Measurements from ENCODE around the gene SDK1.

SDK1 gene

DNA sequence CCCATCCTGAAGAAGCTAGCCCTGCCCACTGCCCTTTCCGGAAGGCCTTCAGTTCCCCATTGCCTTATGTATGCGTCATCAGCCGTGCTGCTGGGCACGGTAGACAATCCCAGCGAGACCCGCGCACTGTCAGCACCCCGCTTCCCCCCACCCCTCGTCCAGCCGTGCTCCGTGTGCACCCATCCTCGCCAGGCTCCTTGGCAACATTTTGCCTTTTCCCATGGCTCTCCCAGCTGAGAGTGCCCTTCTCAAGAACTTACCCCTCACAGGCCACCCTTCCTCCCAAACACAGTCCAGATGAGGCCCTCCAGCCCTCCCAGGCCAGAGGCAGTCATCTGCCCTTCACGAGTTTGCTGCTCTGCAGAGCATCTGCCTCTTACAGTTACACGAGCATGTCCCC lies 747.3 kb downstream of the SDK1 start:
- no peak for DNase-seq (ENCODE audit: low read depth in 2 of 2)

DNA sequence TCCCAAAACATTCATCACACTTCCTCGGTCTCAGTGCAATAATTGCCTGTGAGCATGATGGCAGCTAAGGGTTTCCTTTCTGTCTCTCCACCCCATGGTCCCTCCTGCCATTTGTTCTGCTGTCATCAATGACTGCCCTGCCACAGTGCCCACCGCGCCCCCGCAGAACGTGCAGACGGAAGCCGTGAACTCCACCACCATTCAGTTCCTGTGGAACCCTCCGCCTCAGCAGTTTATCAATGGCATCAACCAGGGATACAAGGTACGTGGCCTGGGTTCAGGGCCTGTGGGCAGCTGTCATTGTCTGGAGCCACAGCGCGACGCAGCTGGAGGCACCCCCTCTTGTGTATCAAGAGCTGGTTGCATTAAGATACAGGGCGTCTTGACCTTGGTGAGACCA lies 748.1 kb downstream of the SDK1 start:
- no peak for DNase-seq (ENCODE audit: low read depth in 2 of 2)

DNA sequence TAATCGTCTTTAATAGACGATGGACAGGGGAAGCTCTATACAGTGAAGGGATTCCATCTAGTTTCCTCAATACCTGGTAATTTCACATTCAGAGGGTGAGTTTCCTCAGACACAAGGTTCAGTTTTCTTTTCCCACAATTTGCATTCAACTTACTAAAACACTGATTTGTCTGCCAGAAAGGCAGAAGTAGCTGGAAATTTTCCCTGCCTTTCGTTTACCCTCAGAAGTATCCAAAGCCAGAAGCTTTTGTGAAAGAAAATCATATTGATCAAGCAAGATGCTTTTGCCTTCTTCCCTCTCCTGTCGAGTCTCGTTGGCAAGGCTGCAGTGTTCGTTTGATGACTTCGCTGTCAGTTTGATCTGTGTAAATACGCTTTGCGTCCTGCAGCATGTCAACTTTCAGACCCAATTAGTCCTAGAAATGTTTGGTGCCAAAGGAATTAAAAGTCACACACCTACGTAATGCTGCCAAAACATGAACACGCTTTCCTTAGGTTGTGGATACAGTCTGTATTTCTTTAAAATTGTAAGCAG lies 749.1 kb downstream of the SDK1 start:
- no peak for DNase-seq (ENCODE audit: low read depth in 2 of 2)

DNA sequence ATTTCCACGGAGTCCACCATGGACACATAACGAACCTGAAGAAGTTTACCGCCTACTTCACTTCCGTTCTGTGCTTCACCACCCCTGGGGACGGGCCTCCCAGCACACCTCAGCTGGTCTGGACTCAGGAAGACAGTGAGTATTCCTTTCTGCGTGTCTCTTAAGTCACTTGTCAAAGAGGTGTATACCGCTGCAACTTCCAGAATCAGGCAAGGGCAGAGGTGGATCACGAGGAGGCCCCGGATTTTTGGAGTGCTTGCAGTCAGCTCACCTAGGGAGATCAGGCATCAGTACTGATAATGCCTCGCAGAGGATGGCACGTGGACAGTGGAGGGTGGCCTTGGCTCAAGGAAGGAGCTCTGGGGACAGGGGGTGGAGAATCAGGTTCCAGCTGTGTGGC lies 750.6 kb downstream of the SDK1 start:
- no peak for DNase-seq (ENCODE audit: low read depth in 2 of 2)

DNA sequence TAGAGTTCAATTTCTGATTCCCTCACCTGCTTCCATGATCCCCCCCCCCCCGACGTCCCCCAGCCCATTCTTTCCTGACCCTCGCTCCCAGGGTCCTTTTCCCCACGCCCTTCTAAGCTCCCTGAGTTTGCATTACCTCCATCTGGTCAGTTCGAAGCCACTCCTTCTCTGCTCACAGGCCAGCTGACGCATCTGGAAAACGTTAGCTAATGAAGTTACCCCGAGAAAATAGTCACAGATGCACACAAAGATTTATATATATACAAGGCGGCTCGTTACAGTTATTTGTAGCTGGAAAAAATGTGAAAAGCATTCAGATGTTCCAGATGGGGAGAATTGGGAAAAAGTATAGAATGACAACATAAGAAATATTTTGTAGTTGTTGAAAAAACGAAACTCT lies 751.1 kb downstream of the SDK1 start:
- no peak for DNase-seq (ENCODE audit: low read depth in 2 of 2)

DNA sequence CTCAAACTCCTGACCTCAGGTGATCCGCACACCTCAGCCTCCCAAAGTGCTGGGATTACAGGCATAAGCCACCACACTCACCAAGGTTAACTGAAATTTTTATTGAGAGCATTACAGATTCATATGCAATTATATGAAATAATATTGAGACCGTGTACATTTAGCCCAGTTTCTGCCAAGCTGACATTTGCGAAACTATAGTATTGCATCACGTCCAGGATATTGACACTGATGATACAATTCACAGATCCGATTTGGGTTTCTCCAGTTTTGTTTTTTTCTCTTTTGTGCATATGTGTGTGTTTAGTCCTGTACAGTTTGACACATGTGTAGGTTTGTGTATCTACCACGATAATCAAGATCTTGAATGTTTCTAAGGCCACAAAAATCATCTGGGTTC lies 753.1 kb downstream of the SDK1 start:
- DNase-seq (ENCODE audit: low read depth in 2 of 2), result no peak

DNA sequence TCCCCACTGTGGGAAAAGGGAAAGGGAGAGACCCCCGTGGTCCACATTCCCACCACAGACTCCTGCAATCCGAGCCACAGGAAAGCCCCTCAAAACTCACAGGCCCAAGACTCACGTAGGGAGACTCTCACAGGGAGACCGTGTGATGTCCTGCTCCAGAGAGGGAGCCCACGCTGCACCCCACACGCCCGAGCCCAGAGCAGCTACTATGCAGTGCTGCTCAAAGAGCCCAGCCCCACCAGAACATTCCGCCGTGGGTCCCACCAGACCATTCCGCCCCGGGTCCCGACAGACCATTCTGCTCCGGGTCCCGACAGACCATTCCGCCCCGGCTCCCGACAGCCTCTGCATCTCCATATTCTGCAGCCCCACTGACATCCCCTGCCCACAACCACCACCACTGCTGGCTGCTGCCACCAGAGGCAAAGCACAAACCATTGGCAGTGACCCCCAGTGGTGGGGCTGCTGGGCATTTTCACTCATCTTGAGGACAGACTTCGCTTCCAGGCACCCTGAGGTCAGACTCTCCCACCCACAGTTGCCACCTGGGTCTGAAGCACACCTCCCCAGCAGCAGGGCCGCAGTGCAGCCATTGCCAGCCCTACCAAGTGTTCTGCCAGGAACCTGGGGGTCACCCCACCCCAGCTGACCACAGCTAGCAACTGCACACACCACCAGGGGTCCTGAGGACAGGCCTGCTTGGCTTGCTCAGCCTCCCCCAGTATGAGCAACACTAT lies 755.7 kb downstream of the SDK1 start:
- no peak for DNase-seq (ENCODE audit: low read depth in 2 of 2)

DNA sequence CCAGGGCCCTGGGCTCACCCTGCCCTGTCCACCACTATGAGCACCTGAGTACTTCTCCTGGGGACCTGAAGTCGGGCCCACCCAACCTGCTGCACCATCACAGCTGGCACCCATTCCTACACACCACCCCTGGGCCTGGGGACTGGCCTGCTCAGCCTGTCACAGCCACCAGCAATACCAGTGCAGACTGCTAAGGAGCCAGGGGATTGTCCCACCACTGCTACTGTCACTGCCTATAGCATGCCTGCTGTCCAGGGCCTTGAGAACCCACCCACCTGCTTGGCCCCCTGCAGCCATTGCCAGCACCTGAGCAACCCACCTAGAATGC lies 756.2 kb downstream of the SDK1 start:
- DNase-seq (ENCODE audit: low read depth in 2 of 2), result no peak

DNA sequence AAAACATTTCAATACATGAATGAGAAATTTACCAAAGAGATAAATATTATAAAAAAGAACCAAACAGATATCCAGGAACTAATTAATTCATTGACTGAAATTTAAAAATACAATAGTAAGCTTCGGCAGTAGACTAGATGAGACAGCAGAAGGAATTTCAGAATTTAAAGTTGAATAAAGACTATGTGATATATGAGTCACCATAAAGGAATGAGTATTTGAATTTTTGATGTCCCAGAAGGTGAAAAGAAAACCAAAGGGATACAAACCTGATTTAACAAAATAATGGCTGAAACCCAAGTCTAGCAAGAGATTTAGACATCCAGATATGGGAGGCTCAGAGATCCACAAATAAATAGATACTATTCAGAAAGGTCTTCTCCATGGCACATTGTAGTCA lies 757.1 kb downstream of the SDK1 start:
- DNase-seq (ENCODE audit: low read depth in 2 of 2), result no peak

DNA sequence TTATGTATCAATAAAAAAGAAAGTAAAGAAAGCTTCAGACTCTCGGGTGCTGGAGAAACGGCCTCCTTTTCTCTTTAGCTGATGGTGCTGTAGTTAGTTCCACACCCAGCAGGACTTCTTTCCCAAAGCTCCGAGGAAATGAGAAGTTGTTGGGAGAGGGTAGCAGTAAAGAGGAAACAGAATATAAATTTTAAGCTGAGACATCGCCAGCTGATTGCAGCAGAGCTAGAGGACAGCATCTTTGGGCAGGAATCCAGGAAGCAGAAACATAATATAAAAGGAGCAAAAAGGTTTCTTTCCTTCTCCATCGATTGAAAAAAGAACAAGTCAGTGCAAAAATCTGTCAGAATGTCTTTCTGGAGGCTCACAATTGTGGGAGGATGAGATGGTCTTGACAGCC lies 764.1 kb downstream of the SDK1 start:
- DNase-seq (ENCODE audit: low read depth in 2 of 2), result no peak

DNA sequence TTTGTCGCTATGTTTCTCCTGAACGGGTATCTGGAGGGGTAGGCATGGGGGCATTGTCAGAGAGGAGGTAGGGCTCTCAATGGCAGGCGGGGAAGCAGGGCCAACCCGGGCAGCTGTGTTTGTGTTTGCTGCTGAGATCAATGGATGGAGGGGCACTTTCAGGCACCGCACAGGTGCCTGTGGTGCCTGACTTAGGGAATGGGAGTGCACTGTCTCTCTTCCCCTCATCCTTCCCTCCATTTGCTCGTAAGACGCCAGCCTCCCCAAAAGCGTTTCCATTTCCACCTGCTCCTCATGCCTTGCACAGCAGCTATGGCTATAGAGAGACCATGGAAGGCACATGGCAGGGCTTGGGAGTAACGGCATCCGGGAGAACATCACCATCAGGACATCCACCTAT lies 765.2 kb downstream of the SDK1 start:
- no peak for DNase-seq (ENCODE audit: low read depth in 2 of 2)

DNA sequence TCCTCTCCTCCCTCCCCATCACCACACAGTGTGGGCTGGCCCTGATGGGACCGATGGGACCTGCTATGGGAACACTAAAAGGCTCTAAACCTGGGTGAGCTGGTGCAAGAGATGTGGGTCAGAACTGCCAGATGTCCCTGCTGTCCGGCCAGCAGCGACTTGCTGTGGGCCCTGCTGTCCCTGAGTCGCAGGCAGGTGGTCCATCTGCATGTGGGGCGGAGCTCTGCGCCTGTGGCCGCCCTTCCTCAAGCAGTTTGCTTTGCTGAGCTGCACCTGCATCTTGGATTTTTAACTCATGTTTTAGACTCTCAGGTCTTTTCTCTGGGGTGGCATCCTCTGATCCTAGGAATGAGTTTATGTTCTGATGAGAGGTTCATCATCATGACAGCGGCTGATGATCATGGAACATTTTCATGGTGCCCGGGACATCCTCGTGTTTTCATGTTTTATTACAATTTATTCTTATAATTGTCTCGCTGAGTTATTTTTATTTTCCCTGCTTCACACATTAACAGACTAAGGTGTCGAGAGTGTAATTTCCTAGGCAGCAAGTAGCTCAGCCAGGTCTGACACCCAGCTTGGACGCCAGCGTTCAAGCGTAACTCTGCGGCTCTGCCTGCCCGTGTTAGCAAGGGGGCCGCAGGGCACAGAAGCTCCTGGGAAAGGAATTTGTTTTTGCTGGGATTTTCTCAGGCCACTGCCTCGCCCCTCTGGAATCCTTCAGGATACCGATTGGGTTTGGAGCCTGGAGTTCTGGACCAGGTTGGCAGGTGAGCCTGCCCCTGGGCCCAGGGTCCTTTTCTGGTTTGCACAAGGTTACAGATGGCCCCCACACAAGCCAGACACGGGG lies 765.8 kb downstream of the SDK1 start:
- DNase-seq (ENCODE audit: low read depth in 2 of 2), result no peak

DNA sequence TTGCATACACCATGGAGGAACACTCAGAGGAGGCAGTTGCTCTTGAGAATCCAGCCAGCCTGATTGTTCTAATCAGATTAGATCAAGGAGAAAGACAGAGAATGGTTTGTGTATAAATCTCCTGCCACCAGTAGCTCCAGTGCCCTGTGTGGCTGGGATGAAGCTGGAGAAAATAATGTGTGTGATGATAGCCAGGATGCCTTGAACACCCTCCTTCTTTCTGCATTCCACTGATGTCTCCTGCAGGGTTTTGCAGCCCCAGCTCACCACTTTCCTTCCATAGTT lies 766.4 kb downstream of the SDK1 start:
- DNase-seq (ENCODE audit: low read depth in 2 of 2), result no peak

DNA sequence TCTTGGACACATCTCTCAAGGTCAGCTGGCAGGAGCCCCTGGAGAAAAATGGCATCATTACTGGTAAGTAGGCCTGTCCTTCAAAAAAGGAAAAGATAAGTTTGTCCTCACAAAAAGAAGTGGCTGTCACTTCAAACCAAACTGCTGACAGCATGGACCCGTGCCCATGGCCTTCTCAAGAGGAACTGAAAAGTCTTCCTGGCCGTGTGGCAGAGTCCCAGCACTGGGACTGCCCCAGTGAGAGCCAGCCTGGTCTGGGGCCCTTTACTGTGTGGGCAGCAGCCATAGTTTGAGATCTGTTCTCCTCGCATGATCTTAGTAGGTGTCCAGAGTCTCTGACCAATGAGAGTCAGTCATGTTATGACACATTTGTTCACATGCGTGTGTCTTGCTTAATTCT lies 766.8 kb downstream of the SDK1 start:
- no peak for DNase-seq (ENCODE audit: low read depth in 2 of 2)

DNA sequence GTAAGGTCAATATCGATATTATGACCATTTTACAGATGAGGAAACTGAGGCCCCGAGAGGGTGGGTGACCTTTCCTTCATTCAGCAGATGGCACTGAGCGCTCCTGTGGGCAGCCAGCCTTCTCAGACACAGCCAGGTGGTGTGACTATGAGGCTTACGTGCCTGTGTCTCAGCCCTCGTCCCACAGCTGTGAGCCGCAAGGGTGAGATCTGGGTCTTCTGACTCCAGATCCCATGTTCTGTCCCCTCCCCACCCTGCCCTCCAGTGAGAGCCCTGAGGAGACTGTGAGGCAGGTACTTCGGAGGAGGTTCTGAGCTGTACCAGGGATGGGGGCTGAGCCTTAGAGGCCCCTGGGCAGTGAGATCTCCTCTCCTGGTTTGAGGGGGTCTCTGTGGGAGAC lies 767.2 kb downstream of the SDK1 start:
- DNase-seq (ENCODE audit: low read depth in 2 of 2), result no peak

DNA sequence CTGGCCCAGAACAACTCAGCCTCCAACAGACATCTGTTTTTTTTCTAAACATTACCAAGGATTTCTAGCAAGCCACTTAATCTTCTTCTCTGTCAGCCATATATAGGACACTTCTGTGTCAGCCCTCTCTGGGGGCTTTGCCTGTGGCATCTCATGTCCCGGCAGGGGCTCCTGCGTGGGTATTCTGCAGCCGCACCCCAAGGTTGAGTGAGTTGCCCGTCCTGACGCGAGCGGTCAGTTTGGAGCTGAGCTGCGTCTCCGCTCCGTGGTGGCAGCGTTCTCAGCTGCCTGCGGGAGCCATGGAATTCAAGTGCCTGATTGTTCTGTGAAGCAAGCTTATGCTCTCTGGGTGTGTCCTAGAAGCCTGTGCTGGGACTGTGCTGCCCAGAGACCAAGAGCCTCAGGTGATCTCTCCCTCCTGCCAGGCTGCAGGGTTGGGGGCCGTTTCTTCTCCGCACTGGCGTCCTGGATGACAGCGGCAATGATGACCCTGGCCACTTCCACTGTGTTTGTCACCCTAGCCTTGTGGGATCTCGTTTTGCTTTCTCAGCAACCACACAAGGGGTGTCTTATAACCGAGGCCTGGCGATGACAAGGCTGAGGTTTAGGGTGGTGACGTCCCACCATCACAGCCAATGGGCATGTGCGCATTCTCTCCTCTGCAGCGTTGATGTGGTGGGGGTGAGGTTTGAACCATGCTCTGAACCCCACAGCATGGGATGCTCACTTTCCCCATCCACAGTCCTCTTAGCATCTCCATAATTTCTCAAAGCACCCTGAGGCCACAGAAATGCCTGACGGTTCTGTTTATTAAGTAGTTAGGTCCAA lies 768.4 kb downstream of the SDK1 start:
- no peak for DNase-seq (ENCODE audit: low read depth in 2 of 2)

DNA sequence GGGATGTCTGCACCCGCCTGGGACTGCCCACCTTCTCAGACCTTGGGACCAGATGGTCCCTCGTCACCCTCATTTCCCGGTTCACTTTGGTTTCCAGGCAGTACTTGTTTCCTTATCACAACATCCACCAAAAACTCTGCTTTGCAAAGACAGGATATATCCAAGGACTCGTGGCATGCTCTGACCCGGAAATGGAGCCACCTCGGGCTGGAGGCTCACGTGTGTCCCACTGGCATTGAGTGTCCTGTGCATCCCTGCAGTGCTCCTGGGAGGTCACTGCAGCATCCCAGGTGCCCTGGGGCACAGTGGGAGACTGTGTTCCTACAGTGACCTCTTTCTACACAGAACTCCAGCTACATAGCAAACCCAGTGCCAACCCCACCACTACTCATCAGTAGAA lies 769.2 kb downstream of the SDK1 start:
- DNase-seq (ENCODE audit: low read depth in 2 of 2), result no peak

DNA sequence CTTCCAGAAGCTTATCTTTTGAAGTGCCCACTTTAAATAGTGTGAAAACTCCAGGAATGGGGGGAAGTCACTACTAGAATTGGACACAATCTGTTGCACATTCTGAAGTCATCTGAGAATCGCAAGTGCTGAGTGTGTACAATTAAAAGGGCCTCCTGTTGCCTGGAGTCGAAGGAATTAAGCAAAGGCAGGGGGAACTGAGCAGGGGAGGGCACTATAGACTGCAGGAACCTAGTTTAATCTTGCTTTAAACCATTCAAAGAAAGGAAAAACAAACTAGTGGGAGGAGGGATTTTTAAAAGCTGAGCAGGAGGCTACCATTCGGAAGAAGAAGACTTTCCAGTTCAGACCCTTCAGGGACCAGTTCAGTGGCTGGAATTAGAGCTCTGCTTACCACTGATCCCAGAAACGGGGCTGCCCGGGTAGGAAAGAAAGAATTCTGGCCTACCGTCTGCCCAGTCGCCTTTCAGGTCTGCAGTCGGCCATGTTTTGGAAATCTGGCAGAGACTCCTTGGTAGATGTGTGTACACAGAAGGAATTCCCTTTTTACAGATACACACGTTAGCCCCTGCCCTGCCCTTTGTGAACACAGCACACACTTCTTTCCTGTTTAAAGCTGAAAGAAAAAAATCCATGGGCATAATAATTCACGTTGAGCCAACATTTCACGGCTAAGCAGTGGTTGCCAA lies 770.5 kb downstream of the SDK1 start:
- DNase-seq (ENCODE audit: low read depth in 2 of 2), result no peak

DNA sequence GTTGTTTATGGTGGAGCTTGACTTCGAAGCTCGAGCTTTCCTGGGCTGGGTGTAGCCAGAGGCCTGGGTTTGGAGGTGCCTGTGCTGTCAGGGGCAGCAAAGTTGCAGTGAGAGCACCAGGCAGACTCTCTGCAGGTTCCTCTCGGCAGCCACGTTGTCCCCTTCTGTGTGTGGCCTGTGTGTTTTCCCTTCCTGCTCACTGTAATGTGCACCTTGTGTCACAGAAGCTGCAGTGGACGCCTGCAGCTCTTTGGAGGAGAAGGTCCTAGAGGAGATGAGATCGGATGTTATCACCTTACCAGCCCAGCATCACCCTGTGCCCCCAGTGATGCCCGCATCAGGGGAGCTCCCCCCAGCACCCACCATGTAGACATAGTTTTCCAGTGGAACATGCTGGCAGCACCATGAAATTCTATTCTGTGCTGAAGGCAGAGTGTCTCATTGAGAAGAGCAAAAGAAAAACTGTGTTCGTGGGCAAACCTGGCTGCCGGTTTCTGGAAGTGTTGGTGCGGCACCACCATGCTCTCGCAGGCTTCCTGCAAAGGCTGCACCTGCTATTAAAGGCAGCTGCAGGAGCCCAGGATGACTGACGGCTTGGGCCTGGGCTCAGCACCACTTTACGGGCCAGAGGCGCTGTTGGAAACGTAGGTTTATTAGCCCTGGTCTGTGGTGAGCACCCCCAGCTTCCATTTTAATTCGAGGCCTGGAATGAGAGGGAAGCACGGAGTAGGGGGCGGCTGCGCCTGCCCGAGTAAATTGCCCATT lies 771.3 kb downstream of the SDK1 start:
- DNase-seq (ENCODE audit: low read depth in 2 of 2), result no peak

DNA sequence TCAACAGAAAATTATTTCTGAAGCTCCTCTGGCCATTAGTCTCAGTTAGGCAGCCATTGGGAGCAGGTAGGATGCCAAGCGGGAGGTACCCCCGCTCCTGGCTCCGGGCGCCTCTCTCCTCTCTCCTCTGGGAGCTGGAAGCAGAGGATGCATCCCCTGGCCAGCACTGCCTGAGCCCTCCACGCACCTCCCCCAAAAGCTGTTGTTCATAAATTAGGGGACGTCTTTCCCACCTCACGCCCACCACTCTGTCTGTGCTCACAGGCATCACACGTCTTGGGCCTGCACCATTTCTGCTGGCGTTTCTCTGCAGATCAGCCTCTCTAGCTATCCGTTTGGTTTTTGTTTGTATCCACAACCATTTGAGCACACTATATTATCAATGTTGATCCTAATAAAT lies 772.0 kb downstream of the SDK1 start:
- no peak for DNase-seq (ENCODE audit: low read depth in 2 of 2)

DNA sequence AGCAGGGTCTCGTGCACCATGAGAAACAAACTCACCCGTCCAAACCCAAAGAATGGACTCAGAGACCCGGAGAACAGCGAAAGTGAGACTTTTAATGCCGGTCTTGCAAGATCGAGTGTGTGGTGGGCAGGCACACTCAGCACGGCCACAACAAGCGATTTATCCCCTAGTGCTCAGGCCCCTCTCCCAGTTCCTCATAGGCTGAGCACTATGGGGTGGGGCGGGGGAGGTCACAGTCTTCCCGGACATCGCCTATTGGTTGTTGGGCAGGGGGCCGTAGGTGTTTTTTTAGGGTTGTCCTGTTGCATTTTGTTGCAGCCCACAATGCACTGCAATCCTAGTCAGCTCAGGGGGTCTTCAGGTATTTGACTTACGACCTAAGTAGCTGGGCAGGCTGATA lies 772.7 kb downstream of the SDK1 start:
- no peak for DNase-seq (ENCODE audit: low read depth in 2 of 2)
